Measurements from ENCODE around the gene ATE1. TPM values are rescaled to one million over a fixed set of nuclear protein-coding genes. Genes with fewer than 3 reads are reported as not detected.

The ATE1 gene
- total RNA-seq, 1 donor from 2014 or later: 83.1 TPM

- DNase-seq: no peak
These were observed 54.6 kb downstream of the ATE1 start for GRCh38 chr10:121873236-121873635.

DNA sequence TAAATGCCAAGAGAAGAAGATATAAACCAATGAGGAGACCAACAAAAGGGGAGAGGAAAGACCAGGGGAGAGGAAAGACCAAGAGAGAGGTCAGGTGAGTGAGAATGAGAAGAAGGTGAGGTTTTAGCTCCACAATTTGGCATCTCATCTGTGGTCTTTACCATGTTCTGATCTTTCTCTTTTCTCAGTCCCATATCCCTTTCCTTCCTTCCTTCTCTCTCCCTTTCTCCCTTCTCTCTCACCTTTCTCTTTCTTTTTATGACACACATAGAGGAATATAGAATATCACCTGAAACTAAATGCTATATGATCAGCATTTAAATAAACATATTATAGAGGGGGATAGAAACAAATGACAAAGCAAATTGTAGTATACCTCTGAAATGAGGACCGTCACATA, 57.4 kb downstream of the ATE1 start:
- DNase-seq: no peak

DNA sequence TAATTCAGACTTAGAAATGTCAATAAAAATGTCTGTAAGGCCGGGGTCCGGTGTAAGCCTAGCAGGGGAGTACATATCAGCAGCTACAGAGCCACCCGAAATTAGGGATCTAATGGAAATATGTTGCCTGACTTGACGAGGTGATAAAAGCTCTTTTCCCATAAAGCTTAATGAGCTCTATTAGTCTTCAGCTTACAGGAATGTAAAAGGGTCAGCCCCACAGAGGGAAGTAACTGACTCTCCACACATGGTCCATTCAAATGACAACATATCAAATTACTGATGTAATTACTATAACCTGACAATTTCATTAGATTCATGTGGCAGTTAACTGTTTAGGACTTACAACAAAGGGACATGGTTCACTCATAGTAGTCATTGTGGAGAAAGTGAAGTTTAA, 62.3 kb downstream of the ATE1 start:
- DNase-seq: no peak

DNA sequence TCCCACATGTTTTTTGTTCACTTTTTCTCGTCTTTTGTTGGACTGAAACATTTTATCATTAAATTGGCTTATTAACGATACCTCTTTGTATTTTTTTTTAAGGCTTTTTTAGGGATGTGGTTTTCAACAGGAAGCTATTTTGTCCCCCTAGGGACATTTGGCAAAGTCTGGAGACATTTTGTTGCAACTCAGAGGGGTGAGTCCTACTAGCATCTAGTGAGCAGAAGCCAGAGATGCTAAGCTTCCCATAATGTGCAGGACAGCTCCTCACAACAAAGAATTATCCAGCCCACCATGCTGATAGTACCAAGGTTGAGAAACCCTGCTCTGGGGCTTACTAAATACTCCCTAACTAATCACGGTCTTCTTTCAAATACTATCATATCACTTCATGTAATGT, 63.2 kb downstream of the ATE1 start:
- DNase-seq: no peak

DNA sequence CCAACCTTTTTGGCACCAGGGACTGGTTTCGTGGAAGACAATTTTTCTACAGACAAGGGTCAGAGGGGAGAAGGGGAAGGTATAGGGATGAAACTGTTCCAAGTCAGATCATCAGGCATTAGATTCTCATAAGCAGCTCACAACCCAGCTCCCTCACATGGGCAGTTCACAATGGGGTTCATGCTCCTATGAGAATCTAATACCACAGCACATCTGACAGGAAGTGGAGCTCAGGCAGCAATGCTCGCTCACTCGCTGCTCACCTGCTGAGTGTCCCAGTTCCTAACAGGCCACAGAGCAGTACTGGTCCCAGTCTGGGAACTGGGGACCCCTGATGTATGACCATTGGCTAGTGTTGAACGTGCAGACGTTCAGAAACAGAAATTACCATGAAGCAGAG, 63.7 kb downstream of the ATE1 start:
- DNase-seq: no peak

GRCh38 chr10:121862649-121863048, 65.2 kb downstream of the ATE1 start:
- DNase-seq: no peak

- no peak for DNase-seq
These were observed 65.8 kb downstream of the ATE1 start for GRCh38 chr10:121862042-121862441.

GRCh38 chr10:121860810-121861209, 67.0 kb downstream of the ATE1 start:
- DNase-seq: peak; percentile 11

GRCh38 chr10:121854809-121855445, 72.9 kb downstream of the ATE1 start:
- DNase-seq: no peak

- no peak for DNase-seq
These were observed 73.9 kb downstream of the ATE1 start for GRCh38 chr10:121853950-121854349.

DNA sequence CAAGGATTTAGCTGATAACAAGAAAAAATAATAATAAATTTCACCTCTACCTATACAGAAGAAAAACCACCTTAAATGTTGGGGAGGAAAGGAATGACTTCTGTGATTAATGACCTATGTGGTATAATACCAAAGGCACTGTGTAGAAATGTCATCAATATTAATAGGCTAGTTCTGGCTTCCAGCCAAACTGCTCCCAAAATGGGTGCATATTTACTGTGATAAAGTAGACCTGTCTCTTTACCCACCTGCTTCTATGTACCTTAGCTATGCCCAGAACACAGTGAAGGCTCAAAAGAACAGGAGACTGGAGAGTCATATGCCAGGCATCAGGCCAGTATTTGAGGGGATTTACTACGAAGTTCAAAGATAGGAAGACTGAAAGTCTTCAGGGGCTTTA, 76.0 kb downstream of the ATE1 start:
- DNase-seq: no peak

DNA sequence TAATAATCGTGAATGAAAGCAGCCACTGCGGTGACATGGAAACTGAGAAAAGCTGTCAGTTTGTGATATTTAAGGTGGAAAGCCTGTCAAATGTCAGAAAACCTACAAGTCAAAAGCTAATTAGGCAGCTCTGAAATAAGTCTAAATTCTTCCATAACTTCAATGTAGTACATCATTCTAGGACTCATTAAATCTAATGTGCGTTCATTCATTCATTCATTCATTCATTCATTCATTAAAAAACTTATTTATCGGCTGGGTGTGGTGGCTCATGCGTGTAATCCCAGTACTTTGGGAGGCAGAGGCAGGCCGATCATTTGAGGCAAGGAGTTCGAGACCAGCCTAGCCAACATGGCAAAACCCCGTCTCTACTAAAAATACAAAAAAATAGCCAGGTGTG, 79.7 kb downstream of the ATE1 start:
- no peak for DNase-seq

DNA sequence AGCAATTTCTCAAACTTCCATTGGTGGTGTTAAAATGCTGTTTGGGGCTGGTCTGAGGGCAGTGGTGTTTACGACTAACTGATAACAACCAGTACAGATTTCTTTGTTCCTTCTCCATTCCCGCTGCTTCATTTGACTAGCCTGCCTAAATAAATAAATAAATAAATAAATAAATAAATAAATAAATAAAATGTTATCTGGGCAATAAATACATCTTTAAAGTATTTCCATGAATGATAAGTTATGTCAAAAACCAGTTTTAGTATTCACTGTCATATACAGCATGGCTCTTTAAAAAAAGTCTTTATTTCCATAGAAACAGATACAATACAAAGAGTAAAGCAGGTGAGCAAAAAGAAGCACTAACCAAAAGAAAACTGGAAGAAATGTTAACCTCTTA, 81.3 kb downstream of the ATE1 start:
- DNase-seq: no peak

GRCh38 chr10:121845044-121845784, 82.6 kb downstream of the ATE1 start:
- DNase-seq: no peak

- DNase-seq: no peak
These were observed 83.3 kb downstream of the ATE1 start for GRCh38 chr10:121844537-121844936.

DNA sequence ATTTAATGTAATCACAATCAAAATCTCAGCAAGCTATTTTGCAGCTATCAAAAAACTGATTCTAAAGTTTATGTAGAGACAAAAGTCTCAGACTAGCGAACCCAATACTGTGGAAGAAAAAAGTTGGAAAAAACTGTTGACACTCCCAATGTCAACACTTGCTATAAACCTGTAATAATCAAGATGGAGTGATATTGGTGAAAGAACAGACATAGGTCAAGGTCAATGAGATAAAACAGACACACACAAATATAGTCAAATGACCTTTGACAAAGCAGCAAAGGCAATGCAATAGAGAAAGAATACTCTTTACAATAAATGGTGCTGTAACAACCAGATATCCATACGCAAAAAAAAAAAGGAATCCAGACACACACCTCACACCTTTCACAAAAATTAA, 84.5 kb downstream of the ATE1 start:
- DNase-seq: no peak

DNA sequence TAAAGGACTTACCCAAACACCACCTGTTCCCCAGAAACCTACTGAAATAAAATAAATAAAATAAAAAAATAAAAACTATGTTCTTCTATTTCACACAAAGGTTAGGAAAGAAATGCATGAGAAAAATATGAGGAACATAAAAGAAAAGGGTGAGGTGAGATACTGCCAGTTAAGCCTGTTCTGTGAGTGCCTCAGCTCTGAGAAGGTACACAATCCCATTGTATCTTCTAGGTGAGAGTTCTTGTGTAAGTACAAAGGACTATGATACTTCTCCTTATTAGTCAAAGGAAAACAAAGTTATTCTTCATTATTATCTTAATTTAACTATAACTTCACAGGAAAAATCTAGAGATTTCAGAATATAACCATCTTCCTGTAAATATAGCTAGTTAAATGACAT, 86.0 kb downstream of the ATE1 start:
- DNase-seq: no peak

DNA sequence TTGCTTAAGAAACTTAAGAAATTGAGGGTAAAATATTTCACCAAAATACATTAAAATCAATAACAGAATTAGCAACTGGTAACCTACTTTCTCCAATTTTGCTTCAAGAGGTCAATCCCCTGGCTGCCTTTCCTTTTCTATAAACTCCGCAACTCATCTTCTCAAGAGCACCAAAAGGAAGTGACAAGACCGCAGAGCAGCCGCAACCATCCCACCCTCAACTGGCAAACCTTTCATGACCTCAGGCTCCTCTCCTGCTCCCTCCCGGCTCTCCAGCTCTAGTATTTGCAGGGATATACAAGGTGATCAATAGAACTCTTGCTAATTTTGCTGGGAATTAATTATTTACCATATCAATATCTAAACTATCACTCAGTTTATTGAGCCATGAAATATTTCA, 88.9 kb downstream of the ATE1 start:
- DNase-seq: no peak

DNA sequence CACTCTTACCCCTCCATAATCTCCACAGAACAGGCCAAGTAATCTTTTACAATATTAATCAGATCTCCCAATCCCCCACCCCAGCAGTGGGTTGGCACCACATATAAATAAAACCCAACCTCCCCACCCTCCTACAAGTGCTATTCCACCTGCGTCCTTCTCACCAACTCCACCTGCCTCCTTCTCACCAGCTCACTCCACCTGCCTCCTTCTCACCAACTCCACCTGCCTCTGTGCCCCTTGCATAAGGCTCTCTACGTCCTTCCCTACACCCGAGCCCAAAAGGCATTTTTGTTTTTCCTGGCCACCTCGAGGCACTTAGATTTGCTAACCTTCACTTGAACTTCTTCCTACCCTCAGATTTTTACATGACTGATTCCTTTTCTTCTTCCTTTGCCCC, 89.7 kb downstream of the ATE1 start:
- DNase-seq: no peak

GRCh38 chr10:121836171-121836570, 91.7 kb downstream of the ATE1 start:
- no peak for DNase-seq

DNA sequence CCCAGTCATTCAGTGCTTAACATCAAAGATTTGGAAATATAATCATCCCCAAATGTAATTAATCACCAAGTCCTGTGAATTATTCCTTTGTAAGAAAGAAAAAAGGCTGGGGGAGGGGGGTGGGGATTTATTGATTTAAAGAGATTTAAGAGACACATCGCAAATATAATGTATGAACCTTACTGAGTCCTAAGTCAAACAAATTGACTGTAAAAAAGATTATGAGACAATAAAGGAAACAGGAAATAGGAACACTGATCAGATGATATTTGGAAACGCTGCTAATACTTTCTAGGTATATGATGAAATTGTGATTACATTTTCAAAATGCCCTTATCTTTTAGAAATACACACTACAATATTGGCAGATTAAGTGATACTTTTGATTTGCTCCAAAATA, 92.5 kb downstream of the ATE1 start:
- no peak for DNase-seq

DNA sequence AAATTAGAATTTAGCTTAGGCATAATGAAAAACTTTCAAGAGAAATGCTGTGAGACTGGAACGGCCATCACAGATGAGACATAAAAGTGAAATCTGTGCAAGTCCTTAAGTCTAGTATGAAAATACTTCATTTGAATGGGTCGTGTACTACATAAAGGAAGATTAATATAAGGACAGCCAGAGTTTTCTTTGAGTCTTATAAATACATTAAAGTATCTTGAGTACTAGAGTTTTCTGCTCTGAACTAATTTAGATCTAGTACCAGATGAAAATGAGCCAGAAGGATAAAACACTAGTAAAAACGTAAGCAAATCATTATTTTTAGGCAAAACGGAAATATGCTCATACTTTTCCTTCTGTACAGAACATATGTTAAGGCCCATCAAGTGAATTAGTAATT, 93.1 kb downstream of the ATE1 start:
- DNase-seq: no peak

DNA sequence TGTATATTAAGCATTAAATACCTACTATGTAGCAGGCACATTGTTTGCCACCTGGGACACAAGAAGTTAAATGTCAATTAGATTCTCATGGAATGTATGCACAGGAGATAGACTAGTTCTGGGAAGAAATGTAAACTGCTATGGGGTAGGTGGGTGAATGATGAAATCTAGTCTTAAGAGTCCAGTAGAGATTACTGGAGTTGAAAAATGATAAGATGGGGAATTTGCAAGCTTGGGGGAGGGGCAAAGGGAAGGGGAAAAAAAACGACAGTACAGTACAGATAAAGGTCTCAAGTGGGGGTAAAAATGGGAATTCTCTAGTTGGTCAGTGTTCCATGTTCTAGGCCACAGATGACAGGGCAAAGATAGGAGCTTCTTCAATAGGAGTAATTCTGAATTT, 94.4 kb downstream of the ATE1 start:
- DNase-seq: no peak

DNA sequence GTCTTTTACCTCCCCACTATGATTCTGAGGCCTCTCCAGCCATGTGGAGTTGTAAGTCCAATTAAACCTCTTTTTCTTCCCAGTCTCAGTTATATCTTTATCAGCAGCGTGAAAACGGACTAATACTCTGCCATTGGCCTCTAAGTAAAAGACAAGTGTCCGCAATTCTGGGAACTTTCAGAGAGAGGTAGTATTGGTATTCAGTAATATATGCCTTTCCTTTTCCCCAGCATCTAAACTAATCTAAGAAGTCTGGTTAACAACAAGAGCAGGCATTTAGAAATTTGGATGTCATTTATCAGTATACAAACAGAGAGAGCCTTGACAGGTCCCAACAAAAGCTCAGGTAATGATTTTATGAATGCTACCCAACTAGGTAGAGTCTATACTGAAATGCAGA, 95.2 kb downstream of the ATE1 start:
- DNase-seq: no peak

Data from tongue (tissue), 2 donors.